MM.1S (cell line): ENCODE measurements around the gene AXIN2.

Experiments
- CTCF ChIP-seq: fragments of 300-600 bp; sonication (generic); IDR thresholded peaks from 2 replicates; pipeline ENCODE4 v1.5.1; 2016; ENCODE audit warnings: antibody characterized with exemption, low read length, mixed read lengths
- EZH2 ChIP-seq: fragments of 300-600 bp; sonication (generic); optimal IDR thresholded peaks from 2 replicates; pipeline ENCODE3; 2017; ENCODE audit warnings: low read depth, mild to moderate bottlenecking, antibody characterized with exemption, low read length, mixed read lengths

GRCh38 chr17:65523411-65523810, 38.0 kb downstream of the AXIN2 start:
- TF ChIP-seq CTCF, result no peak
- TF ChIP-seq EZH2, result no peak
